Jurkat, Clone E6-1 (cell line): ENCODE measurements around the gene URI1.

Source experiments
- DNase-seq: peaks from one replicate; pipeline ENCODE4 v3.0.0-alpha.2; 2011; ENCODE audit warnings: low read depth, low spot score
- H3K4me3 ChIP-seq: 2 replicates; pipeline ENCODE4 v1.5.1; 2011; ENCODE audit warnings: mild to moderate bottlenecking, low read length, control low read depth, moderate library complexity

URI1 gene

DNA sequence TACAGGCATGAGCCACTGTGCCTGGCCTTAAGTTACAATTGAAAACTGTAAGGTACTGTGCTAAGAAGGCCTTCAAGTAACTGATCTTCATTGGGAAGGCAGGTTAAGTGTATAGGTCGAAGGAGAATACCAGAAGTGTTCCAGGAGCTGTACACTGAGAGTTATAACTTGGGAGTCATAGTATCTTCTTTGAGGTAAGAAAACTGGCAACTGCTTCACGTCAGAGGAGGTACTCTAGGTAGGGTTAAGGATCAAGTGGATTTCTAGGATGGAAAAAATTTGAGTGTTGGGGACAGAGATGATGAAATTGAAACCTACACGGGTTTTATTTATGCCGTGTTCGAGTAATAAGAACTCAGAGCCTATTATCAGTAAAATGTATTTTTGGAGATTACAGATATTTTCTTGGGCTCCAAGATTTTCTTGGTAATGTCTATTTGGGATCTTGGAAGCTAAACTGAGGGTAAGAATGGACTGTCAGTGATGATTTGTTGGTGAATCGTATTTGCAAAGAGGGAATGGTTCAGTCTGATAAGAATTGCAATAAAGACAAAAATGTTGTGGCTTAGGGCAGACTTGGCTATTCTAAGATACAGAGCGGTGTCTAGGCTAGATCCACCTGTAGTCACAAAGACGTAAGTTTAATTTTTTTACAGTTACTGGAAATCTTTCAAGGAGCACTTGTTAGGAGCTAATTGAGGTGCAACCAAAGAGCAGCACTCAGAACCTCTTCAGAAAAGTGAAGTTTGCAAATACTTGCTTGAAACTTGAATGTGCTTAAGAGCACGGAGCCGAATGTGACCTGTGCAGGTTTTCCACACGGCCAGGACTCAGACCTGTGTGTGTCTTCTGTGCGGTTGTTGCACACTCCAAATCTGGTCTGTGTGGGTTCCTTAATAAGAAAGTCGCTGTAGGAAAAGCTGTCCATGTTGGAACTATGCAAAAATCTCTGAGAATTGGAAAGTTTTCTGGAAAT is 102.5 kb downstream of the URI1 start:
- H3K4me3 ChIP-seq: no peak overlapping the region
- DNase-seq: no peak

DNA sequence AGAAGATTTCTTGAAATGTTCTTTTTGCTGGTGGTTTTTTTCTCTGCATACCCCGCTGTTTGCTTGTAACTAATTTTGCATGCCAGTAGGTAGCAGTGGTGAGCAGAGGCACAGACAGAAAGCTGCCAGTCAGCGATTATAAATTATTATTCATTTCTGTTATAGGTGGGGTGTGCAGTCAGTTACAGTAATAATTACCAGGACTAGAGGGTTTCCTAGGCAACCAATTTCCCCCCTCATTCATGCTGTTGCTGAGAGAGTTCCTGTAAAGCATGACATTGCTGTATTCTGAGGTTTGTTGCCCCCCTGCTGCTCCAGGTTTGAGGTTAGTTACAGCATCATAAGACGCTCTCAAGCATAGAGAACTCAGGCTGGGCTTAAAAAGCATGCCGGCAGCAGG is 104.5 kb downstream of the URI1 start:
- no peak for DNase-seq
- no peak overlapping the region for H3K4me3 ChIP-seq

DNA sequence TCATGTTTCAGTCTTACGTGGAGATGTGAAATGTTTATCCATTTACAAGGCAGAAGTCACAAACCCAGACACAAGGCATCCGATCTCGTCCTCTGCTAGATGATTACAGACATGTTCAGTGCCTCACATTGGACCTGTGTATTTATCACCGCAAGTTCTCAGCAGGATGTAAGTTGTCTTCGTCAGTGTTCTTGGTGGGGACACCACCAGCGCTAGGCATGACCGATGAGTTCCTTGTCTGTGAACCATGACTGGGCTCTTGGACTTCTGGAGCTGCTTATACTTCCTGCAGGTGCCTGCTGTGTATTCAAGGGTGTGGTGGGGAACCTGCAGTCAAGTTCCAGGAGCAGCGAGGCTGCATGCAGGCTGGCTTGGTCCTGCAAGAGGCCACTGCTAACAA is 105.4 kb downstream of the URI1 start:
- no peak for DNase-seq
- no peak overlapping the region for H3K4me3 ChIP-seq

DNA sequence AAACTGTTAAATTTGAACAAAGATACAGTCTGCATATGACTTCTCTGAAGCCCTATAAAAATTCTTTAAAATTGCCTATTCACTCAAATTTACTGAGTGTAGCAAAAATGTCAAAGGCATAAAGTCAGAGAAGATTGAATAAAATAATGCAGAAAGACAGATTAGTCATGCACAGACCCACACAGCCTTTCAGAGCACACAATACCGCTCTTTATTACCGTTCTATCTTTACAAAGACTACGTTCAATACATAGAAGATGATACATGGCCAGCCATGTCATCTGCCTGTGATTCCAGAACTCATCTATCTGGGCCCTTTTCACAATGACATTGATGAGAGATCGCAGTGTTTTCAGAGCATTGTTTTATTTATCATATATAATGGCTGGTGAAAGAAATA is 107.2 kb downstream of the URI1 start:
- H3K4me3 ChIP-seq: no peak overlapping the region
- no peak for DNase-seq

- H3K4me3 ChIP-seq: no peak overlapping the region
- DNase-seq: no peak
Observed at GRCh38 chr19:30049846-30050667, 108.0 kb downstream of the URI1 start.

- no peak for DNase-seq
- no peak overlapping the region for H3K4me3 ChIP-seq
Observed at GRCh38 chr19:30052122-30053075, 110.4 kb downstream of the URI1 start.

- DNase-seq: no peak
- H3K4me3 ChIP-seq: no peak overlapping the region
Observed at GRCh38 chr19:30053558-30053957, 111.5 kb downstream of the URI1 start.

GRCh38 chr19:30054210-30054609 is 112.2 kb downstream of the URI1 start:
- no peak for DNase-seq

DNA sequence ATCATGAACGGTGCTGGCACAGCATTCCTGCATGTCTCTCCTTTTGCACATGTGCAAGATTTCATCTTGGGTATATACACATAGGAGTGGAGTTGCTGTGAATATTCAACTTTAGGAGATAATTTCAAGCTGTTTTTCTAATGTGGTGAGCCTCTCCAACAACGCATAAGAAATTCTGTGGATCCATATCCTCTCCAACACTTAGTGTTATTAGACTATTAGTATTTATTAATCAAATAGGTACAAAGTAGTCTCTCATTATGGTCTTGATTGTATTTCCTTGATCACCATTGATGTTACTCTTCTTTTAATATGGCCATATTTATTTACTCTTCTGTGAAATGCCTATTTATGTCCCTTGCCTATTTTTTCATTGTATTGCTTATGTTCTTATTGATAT is 114.5 kb downstream of the URI1 start:
- DNase-seq: no peak
- H3K4me3 ChIP-seq: no peak overlapping the region

More at GRCh38 chr19:30054210-30054609, 112.2 kb downstream of the URI1 start:
- no peak overlapping the region for H3K4me3 ChIP-seq

- no peak overlapping the region for H3K4me3 ChIP-seq
- no peak for DNase-seq
Observed at GRCh38 chr19:30059741-30060457, 117.9 kb downstream of the URI1 start.

- DNase-seq: no peak
- H3K4me3 ChIP-seq: no peak overlapping the region
Observed at GRCh38 chr19:30060531-30061222, 118.6 kb downstream of the URI1 start.

DNA sequence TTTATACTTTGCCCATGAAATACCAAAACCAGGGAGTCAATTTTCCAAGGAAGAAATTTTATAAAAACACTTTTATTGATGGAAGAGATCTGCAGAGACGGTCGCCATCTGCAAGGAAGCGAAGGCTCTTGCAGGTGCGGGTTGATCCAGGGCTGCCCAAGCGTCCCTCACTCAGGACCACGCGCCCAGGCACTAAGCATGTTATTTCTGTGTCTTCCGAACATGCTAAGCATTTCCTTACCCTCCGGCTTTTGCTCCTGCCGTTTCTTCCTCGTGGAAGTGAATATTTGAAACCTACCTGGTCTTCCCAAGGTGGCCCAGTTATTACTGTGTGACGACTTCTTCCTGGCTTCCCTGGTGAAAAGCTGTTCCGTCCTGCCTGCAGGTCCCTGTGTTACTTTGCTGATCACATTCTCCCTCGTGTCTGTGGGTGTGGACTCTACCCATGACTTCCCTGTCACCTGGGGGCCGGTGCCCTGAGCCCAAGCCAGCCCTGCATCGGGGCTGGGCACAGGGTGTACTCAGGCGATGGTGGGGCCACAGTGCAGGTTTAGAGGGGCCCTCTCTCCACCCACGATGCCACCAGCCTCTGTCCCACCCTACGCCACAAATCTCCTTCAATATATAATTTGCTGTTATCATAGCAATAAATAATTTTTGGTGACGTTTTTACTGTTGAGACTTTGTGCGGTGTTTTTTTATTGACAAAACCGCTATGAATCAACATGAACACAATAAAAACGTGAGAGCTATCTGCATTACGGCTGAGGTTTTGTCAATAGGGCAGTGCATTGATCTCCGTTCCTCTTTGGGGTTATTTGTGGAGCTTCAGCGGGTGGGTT is 119.4 kb downstream of the URI1 start:
- no peak overlapping the region for H3K4me3 ChIP-seq

GRCh38 chr19:30062065-30062906 is 120.2 kb downstream of the URI1 start:
- H3K4me3 ChIP-seq: no peak overlapping the region
- no peak for DNase-seq

More for the DNA sequence above, 119.4 kb downstream of the URI1 start:
- no peak for DNase-seq

GRCh38 chr19:30062907-30063649 is 121.0 kb downstream of the URI1 start:
- no peak for DNase-seq
- no peak overlapping the region for H3K4me3 ChIP-seq

DNA sequence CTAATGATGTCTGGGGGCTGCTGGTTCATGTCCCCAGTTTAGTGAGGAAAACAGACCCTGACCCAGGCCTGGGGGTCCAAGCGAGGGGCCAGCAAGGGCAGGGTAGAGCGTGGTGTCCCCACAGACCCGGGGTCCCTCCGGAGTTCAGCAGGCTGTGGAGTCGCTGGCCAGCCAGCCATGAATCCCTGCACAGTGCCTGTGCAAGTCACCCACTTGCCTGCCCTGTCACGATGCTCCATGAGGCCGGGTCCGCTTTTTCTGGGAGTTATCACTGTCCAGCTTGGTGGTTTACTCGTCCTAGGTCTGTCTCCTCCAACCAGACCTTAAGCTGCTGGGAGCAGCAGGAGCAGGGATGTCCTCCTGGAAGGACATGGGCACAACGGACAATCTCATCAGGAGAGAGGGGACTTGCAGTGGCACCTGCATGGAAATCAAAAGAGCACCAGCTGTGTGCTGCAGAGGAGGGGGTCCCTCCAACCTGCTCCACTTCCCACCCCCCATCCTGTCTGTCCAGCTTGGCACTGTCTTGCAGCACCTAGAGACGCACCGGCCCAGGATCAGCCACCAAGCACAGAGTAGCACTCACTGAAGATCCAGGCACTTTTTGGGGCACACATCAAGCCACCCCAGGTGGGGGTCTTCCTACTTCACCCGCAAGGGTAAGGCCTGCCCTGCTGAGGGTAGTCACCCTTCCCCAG is 121.8 kb downstream of the URI1 start:
- no peak overlapping the region for H3K4me3 ChIP-seq
- DNase-seq: no peak
